Upper lobe of left lung (tissue), 4 donors: ENCODE data around the gene MST1R.

Experiments used
- EP300 ChIP-seq, 4 donors: sonication (generic); formaldehyde crosslinking; IDR thresholded peaks; one replicate each; pipeline ENCODE4 v1.5.1; 2017; ENCODE audit warnings: antibody characterized with exemption in 4 of 4, control low read depth in 2 of 4
- POLR2AphosphoS5 ChIP-seq, 2 donors: sonication (generic); formaldehyde crosslinking; IDR thresholded peaks; one replicate each; pipeline ENCODE4 v1.5.1; 2017; ENCODE audit warnings: antibody characterized with exemption in 2 of 2
- TF ChIP-seq, protein P1 (sequence below), 6 experiments: fragments of 450-650 bp in 4 of 6; fragments of 200-600 bp in 2 of 6; sonication (generic) in 2 of 6; IDR thresholded peaks; one replicate each; pipeline ENCODE4 v1.5.1; 2016 to 2019; ENCODE audit warnings: antibody characterized with exemption in 6 of 6

DNA sequence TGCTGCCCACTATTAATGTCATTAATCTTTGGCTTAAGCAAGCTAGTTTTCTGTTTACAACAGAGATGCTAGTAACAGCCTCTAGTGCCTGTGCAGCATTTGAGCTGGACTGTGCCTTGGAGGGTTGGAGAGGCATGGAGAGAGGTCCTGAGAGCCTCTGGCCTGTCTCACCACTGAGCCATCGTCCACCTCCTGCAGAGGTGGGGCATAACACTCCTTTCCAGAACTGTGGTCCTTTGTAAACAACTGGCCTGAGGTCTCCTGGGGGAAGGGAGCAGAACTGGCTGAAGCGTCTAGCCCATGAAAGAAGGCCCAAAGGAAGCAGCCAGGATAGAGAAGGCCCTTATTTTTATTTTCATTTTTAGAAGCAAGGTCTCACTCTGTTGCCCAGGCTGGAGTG, 24.0 kb downstream of the MST1R start:
- TF ChIP-seq, protein P1, sequence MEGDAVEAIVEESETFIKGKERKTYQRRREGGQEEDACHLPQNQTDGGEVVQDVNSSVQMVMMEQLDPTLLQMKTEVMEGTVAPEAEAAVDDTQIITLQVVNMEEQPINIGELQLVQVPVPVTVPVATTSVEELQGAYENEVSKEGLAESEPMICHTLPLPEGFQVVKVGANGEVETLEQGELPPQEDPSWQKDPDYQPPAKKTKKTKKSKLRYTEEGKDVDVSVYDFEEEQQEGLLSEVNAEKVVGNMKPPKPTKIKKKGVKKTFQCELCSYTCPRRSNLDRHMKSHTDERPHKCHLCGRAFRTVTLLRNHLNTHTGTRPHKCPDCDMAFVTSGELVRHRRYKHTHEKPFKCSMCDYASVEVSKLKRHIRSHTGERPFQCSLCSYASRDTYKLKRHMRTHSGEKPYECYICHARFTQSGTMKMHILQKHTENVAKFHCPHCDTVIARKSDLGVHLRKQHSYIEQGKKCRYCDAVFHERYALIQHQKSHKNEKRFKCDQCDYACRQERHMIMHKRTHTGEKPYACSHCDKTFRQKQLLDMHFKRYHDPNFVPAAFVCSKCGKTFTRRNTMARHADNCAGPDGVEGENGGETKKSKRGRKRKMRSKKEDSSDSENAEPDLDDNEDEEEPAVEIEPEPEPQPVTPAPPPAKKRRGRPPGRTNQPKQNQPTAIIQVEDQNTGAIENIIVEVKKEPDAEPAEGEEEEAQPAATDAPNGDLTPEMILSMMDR (IDR thresholded peaks at IDR 0.05) = no peak
- TF ChIP-seq POLR2AphosphoS5 (IDR thresholded peaks at IDR 0.05) = no peak
- no peak for TF ChIP-seq EP300 (IDR thresholded peaks at IDR 0.05)
